IPS-NIHi7 (cell line): ENCODE measurements around the gene PRKACA.
"Not testable (repeated sequence)": the region's sequence is repeated elsewhere in the genome, so short reads cannot be mapped to it uniquely, and the experiment has no call there.

Experiments used
- DNase-seq: peaks from one replicate; pipeline ENCODE4 v3.0.0; 2012; ENCODE audit warnings: mixed read lengths; ENCODE audit errors: extremely low spot score

The PRKACA gene

GRCh38 chr19:14070268-14071050 lies 47.1 kb downstream of the PRKACA start:
- DNase-seq, result no peak

- DNase-seq, result no peak
Observed at GRCh38 chr19:14066134-14066533, 51.4 kb downstream of the PRKACA start.

DNA sequence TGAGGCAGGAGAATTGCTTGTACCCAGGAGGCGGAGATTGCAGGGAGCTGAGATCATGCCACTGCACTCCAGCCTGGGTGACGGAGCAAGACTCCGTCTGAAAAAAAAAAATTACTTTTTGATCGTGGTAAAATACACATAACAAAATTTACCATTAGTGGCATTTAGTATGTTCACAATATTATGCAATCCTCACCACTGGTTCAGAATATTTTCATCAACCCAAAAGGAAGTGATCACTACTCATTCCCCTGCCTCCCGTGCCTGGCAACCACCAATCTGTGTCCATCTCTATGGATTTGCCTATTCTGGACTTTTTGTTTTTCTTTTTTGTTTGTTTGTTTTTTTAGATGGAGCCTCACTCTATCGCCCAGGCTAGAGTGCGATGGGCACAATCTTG lies 54.5 kb downstream of the PRKACA start:
- no peak for DNase-seq

DNA sequence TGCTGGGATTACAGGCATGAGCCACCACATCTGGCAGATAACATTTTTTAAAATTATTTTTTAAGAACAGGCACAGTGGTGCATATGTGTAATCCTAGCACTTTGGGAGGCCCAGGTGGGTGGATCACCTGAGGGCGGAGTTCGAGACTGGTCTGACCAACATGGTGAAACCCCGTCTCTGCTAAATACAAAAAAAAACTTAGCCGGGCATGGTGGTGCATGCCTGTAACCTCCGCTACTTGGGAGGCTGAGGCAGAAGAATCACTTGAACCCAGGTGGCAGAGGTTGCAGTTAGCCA lies 55.1 kb downstream of the PRKACA start:
- no peak for DNase-seq

- DNase-seq, result no peak
Observed at GRCh38 chr19:14061751-14062557, 55.6 kb downstream of the PRKACA start, which contains the start of gene PALM3. Gene PALM3 (minus strand): TSS chr19:14062076. CDS start chr19:14061980, 96 bp downstream.

- no peak for DNase-seq
Observed at GRCh38 chr19:14061081-14061749, 56.3 kb downstream of the PRKACA start.

DNA sequence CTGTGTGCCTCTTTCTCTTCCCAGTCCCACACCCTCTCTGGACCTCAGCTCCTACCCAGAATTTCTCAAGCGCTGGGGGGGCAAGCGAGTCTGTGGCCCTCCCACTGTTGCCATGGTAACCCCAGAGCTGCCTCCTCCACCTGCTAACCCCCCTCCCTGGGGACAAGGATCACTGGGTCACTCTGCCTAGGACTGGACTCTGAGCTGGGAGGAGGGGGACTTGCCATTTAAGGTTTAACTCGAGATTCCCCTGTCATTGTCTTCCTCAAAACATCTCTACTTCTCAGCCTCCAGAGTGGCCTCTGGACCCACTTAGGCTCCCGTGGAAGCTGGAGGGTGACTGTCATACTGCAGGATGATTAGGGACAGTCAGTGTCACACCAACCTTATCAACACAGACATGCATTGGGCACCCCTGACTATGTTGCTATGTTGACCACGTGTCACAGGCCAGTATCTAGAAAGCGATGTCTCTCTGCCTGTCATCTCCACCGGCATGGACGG lies 57.9 kb downstream of the PRKACA start:
- DNase-seq, result no peak

- peak; percentile 69 for DNase-seq
Observed at GRCh38 chr19:14059093-14059480, 58.5 kb downstream of the PRKACA start.

DNA sequence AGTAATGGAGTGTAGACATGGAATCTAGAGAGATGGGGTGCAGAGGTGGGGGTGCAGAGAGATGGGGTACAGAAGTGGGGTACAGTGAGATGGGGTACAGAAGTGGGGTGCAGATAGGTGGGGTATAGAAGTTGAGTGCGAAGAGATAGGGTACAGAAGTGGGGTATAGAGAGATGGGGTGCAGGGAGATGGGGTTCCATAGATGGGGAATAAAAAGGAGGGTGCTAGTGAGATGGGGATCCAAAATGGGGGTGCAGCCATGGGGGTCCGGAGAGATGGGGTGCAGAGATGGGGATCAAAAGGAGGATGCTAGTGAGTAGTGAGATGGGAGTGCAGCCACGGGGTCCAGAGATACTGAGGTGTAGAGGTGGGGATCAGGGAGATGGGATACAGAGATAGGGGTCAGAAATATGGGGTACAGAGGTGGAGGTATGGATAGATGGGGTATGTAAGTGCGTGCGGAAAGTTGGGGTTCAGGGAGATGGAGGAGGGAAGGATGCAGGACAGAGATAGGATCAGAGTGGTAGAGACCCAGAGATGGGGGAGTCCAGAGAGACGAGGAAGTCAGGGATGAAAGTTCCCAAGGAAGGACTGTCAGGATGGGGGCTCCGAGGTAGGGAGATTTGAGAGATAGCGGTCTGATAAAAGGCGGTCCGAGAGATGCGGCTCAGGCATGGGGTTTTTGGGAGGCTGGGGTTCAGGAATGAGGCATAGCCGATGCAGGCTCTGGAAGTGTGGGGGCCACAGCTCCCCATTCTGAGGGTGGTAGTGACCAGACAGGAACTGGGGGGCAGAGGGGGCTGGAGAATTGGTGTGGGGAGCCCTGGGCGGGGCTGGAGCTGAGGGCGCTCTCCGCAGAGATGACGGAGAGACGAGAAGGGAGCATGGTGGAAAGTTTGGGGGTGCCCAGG lies 59.1 kb downstream of the PRKACA start:
- no peak for DNase-seq

GRCh38 chr19:14056741-14057356 lies 60.7 kb downstream of the PRKACA start:
- peak; percentile 10 for DNase-seq

GRCh38 chr19:14056069-14056666 lies 61.4 kb downstream of the PRKACA start:
- DNase-seq, result no peak

- no peak for DNase-seq
Observed at GRCh38 chr19:14055396-14055795, 62.2 kb downstream of the PRKACA start.

- DNase-seq, result no peak
Observed at GRCh38 chr19:14054721-14055120, 62.8 kb downstream of the PRKACA start.

DNA sequence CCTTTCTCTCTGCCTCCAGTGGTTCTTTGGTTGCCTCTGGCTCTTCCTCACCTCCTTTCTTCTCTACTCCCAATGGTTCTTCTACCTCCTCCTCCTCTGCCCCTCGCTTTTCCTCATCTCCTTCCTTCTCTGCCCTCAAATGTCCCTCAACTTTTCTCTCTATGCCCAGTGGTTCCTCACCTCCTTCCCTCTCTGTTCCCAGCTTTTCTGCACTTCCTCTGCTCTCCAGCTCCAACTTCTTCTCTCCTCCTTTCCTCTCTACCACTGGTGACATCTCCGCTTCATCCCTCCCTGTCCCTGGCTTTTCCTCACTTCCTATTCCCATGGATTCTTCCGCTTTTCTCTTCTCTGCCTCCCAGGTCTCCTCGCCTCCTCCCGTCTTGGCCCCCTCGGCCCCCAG lies 63.5 kb downstream of the PRKACA start:
- DNase-seq, result no peak

GRCh38 chr19:14053500-14053899 lies 64.1 kb downstream of the PRKACA start:
- DNase-seq, result no peak

DNA sequence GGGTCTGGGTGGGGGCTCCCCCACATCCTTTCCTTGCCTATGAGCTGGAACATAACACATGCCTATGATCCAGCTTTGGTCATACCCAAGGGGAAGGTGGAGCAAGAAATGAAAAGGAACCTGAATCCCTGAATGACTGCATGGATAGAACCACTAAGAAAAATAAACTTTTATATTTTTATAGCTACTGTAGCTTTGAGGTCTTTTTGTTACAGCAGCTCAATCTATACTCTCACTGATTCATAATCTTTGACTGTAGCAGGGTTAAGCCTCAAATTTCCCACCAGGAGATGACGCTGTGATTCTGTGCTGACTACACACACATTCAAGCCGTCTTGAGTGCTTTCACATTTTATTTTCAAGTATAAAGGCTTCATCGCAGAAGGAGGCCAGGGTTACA lies 64.5 kb downstream of the PRKACA start:
- no peak for DNase-seq

DNA sequence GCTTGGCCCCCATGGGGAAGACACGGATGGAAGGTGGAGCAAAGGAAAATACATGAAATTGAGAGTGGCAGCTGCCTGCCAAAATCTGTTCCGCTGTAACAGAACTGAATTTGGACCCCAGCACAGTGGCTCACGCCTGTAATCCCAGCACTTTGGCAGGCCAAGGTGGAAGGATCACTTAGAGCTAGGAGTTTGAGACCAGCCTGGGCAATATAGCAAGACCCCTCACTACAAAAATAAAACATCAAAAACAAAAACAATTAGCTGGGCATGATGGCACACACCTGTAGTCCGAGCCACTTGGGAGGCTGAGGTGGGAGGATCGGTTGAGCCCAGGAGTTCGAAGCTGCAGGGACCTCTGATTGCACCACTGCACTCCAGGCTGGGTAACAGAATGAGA lies 65.1 kb downstream of the PRKACA start:
- no peak for DNase-seq

DNA sequence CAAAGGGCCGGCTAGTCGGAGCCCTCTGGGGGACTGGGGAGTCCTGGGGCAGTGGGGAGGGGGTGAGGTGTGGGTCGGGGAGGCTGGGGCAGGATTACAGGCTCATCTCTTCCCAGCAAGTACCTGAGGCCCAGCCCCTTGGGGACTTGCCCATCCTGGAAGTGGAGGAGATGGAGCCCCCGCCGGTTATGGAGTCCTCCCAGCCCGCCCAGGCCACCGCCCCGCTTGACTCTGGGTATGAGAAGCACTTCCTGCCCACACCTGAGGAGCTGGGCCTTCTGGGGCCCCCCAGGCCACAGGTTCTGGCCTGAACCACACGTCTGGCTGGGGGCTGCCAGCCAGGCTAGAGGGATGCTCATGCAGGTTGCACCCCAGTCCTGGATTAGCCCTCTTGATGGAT lies 65.6 kb downstream of the PRKACA start:
- no peak for DNase-seq

DNA sequence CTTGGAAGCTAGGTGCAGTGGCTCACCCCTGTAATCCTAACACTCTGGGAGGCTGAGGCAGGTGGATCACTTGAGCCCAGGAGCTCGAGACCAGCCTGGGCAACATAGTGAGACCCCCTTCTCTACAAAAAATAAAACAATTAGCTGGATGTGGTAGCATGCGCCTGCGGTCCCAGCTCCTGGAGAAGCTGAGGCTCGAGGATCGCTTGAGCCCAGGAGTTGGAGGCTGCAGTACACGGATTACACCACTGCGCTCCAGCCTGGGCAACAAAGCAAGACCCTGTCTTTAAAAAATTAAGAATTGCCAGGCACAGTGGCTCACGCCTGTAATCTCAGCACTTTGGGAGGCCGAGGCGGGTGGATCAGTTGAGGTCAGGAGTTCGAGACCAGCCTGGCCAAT lies 66.6 kb downstream of the PRKACA start:
- DNase-seq, result not testable (repeated sequence)

DNA sequence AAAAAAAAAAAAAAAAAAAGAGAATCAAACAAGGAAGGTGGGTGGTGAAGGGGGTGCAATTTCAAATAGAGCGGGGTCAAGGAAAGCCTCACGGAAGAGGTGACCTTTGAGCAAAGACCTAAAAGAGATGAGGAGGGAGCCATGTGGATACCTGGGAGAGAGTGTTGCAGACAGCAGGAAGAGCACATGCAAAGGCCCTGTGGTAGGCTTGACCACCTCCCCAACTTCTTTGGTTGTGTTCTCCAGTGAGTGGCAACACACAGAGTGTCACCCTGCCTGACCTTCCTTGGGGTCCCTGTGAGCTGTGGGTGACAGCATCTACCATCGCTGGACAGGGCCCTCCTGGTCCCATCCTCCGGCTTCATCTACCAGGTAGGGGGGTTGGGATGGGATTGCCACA lies 67.0 kb downstream of the PRKACA start:
- DNase-seq, result no peak
